DND-41 (cell line): ENCODE data around the gene OSM.

Experiments used
- ATAC-seq: fragments of 200-7000 bp; cut with Tn5 transposase; 3 replicates; pipeline ENCODE4 v1.9.1; 2021; ENCODE audit warnings: low read depth; ENCODE audit not compliant: insufficient read depth
- DNase-seq: peaks from one replicate; pipeline ENCODE4 v3.0.0-alpha.2; 2020
- H2AFZ ChIP-seq: 2 replicates; pipeline ENCODE4 v1.6.0; 2012; ENCODE audit warnings: low read depth, low read length
- H3K27ac ChIP-seq: 2 replicates; pipeline ENCODE4 v1.5.1; 2012; ENCODE audit warnings: low read length, inconsistent platforms
- H3K27me3 ChIP-seq: fragments of 200-600 bp; sonication (generic); 2 replicates; pipeline ENCODE4 v1.6.0; 2012; ENCODE audit warnings: low read length, mild to moderate bottlenecking, inconsistent platforms; ENCODE audit not compliant: insufficient read depth, poor library complexity
- H3K36me3 ChIP-seq: 2 replicates; pipeline ENCODE4 v1.5.1; 2012; ENCODE audit warnings: low read length, inconsistent platforms; ENCODE audit not compliant: insufficient read depth
- H3K4me1 ChIP-seq: 2 replicates; pipeline ENCODE4 v1.5.1; 2012; ENCODE audit warnings: mild to moderate bottlenecking, low read length; ENCODE audit not compliant: insufficient read depth
- H3K4me2 ChIP-seq: 2 replicates; pipeline ENCODE4 v1.6.0; 2012; ENCODE audit warnings: mild to moderate bottlenecking, moderate library complexity, low read length, inconsistent platforms; ENCODE audit not compliant: insufficient read depth
- H3K4me3 ChIP-seq, 2 experiments: fragments of 200-600 bp in 1 of 2; shearing (Covaris generic) in 1 of 2; 2 replicates each; pipeline ENCODE4 v1.5.1; 2012 to 2016; ENCODE audit warnings: inconsistent platforms in 2 of 2, low read length in 2 of 2, mild to moderate bottlenecking in 2 of 2, low read depth in 1 of 2, moderate library complexity in 1 of 2
- H3K79me2 ChIP-seq: 2 replicates; pipeline ENCODE4 v1.6.0; 2012; ENCODE audit warnings: low read length, inconsistent platforms; ENCODE audit not compliant: insufficient read depth
- H3K9ac ChIP-seq: 2 replicates; pipeline ENCODE4 v1.6.0; 2012; ENCODE audit warnings: low read depth, mild to moderate bottlenecking, inconsistent platforms, low read length, moderate library complexity
- H3K9me3 ChIP-seq: 2 replicates; pipeline ENCODE4 v1.5.1; 2012; ENCODE audit warnings: low read length, moderate library complexity, mild to moderate bottlenecking, inconsistent platforms; ENCODE audit not compliant: insufficient read depth, severe bottlenecking
- H4K20me1 ChIP-seq: 2 replicates; pipeline ENCODE4 v1.6.0; 2012; ENCODE audit warnings: low read length; ENCODE audit not compliant: insufficient read depth
- CTCF ChIP-seq: IDR thresholded peaks from 2 replicates; pipeline ENCODE4 v1.5.1; 2012; ENCODE audit warnings: borderline replicate concordance, low read length, moderate library complexity, mild to moderate bottlenecking; ENCODE audit not compliant: poor library complexity, severe bottlenecking; ENCODE audit errors: extremely low read depth
- EZH2 ChIP-seq: IDR thresholded peaks from 3 replicates; pipeline ENCODE4 v1.6.1; 2012; ENCODE audit warnings: borderline replicate concordance, low read depth, mild to moderate bottlenecking, moderate library complexity, low read length, inconsistent platforms; ENCODE audit not compliant: severe bottlenecking

OSM gene

GRCh38 chr22:30245985-30246813 lies 20.5 kb downstream of the OSM start, which contains the start of gene LIF:
LIF (minus strand) TSS chr22:30246759; CDS start chr22:30246695, 64 bp downstream.
- H3K79me2 ChIP-seq: no peaks in the 10 kb centered on the region
- no peaks in the 10 kb centered on the region for H3K9me3 ChIP-seq
- ATAC-seq (peak; percentile 74), DNase-seq (peak; percentile 53)
- peaks cover 39% of the 10 kb centered on the region for H3K4me1 ChIP-seq
- peak within 1 kb of the TSS; percentile 46 for H3K27ac ChIP-seq
- H2AFZ ChIP-seq: peak within 1 kb of the TSS; percentile 87
- no peaks in the 10 kb centered on the region for H4K20me1 ChIP-seq
- H3K9ac ChIP-seq: peak within 1 kb of the TSS; percentile 61
- H3K4me2 ChIP-seq: peak within 1 kb of the TSS; percentile 90
- peak within 1 kb of the TSS; percentile 32 to 64; a peak in 3 of 4 replicates for H3K4me3 ChIP-seq
- no peaks in the 10 kb centered on the region for H3K27me3 ChIP-seq
- no peak for TF ChIP-seq EZH2
- peak; percentile 53 for TF ChIP-seq CTCF
- H3K36me3 ChIP-seq: peaks cover 2% of the 10 kb centered on the region; the same call in 1 of the 2 replicates

DNA sequence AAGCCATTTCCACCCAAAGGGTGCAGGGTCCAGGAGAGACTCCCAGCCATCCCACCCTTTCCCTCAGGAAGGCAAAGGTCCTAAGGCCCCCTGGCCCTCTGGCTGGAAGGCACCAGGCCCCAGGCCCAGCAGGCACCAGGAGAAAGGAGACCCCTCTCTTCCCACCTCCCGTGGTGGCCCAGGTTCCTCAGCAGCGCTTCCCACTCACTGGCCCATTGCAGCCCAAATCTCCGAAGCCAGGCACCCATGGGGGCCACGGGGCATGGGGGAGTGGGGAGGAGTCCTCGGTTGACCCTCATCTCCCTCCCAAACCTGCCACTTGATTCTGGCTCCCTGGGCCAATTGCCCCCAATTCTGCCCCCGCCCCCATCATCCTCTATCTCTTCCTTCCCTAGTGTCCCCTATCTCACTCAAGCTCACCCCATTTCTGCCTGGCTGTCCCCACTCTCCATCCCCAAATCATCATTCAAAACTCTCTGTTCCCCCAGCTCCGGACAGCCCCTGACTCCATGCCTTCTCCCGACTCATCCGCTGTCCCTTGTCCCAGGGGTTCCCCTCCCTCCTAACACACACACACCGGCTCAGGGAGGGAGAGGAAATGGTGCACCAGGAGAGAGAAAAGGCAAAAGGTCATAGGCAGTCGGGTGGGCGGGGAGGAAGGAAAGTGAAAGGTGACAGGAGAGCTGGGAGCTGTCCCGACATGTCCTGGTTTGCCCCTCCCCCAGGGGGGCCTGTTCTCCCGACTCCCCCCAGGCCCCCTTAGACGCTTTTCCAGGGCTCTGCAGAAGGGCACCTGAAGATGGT lies 21.3 kb downstream of the OSM start:
- H4K20me1 ChIP-seq: no peaks in the 10 kb centered on the region
- peak overlapping the region; percentile 90 for H3K4me2 ChIP-seq
- peaks cover 39% of the 10 kb centered on the region for H3K4me1 ChIP-seq
- H3K27me3 ChIP-seq: no peaks in the 10 kb centered on the region
- no peaks in the 10 kb centered on the region for H3K9me3 ChIP-seq
- H3K79me2 ChIP-seq: no peaks in the 10 kb centered on the region
- DNase-seq (peak; percentile 43), ATAC-seq (peak; percentile 9; the same call in 1 of the 3 replicates)
- H2AFZ ChIP-seq: peak overlapping the region; percentile 87
- H3K36me3 ChIP-seq: peaks cover 2% of the 10 kb centered on the region; the same call in 1 of the 2 replicates
- TF ChIP-seq EZH2 (no peak), CTCF (no peak)
- H3K9ac ChIP-seq: peak overlapping the region; percentile 61
- peak overlapping the region; percentile 46 for H3K27ac ChIP-seq
- H3K4me3 ChIP-seq: peak overlapping the region; percentile 32 to 64; a peak in 3 of 4 replicates

DNA sequence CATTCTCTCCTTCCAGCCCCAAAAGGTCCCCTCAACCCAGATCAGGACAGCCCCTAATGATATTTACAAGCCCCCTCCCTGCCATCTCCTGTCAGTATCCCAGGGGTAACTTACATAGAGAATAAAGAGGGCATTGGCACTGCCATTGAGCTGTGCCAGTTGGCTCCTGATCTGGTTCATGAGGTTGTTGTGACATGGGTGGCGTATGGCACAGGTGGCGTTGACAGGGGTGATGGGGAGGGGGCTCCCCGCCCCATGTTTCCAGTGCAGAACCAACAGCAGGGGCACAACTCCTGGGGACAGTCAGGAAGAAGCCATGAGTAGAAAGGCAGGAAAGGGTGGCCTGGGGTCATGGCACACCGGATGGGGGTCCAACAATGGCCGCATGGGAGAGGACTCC lies 22.0 kb downstream of the OSM start:
- Histone ChIP-seq H3K4me1 (peaks cover 39% of the 10 kb centered on the region), H3K79me2 (no peaks in the 10 kb centered on the region), H3K4me3 (no peak overlapping the region), H3K36me3 (peaks cover 2% of the 10 kb centered on the region; the same call in 1 of the 2 replicates), H4K20me1 (no peaks in the 10 kb centered on the region), H3K27me3 (no peaks in the 10 kb centered on the region), H3K9me3 (no peaks in the 10 kb centered on the region), H2AFZ (no peak overlapping the region), H3K27ac (no peak overlapping the region), H3K4me2 (no peak overlapping the region), H3K9ac (no peak overlapping the region)
- no peak for DNase-seq
- TF ChIP-seq CTCF (no peak), EZH2 (no peak)
- ATAC-seq: no peak
